Neural cell (in vitro differentiated cells): ENCODE data around the gene LCORL. TPM values are rescaled to one million over a fixed set of nuclear protein-coding genes. Genes with fewer than 3 reads are reported as not detected.

Experiments used
- H2AFZ ChIP-seq: fragments of 200-600, 300-800 bp; sonication (generic), shearing (Covaris generic); 2 replicates; pipeline ENCODE4 v1.6.0; 2014; ENCODE audit warnings: low read depth, mild to moderate bottlenecking, antibody characterized with exemption, low read length, moderate library complexity
- H3F3A ChIP-seq: fragments of 200-600 bp; shearing (Covaris generic); 2 replicates; pipeline ENCODE4 v1.6.1; 2016; ENCODE audit warnings: mild to moderate bottlenecking, moderate library complexity, mixed read lengths, antibody characterized with exemption, low read length; ENCODE audit not compliant: insufficient read depth, poor library complexity, severe bottlenecking
- H3K27ac ChIP-seq: fragments of 200-600, 300-800 bp; sonication (generic), shearing (Covaris generic); 2 replicates; pipeline ENCODE4 v1.5.1; 2014; ENCODE audit warnings: mild to moderate bottlenecking, low read length, moderate library complexity
- H3K27me3 ChIP-seq: fragments of 300-800, 200-600 bp; sonication (generic), shearing (Covaris generic); 2 replicates; pipeline ENCODE4 v1.6.0; 2014; ENCODE audit warnings: mild to moderate bottlenecking, low read depth, low read length, moderate library complexity; ENCODE audit not compliant: insufficient read depth
- H3K36me3 ChIP-seq: fragments of 300-800, 200-600 bp; sonication (generic), shearing (Covaris generic); 2 replicates; pipeline ENCODE4 v1.5.1; 2014; ENCODE audit warnings: mild to moderate bottlenecking, antibody characterized with exemption, low read length, moderate library complexity; ENCODE audit not compliant: insufficient read depth
- H3K4me2 ChIP-seq: fragments of 300-800, 200-600 bp; sonication (generic), shearing (Covaris generic); 2 replicates; pipeline ENCODE4 v1.6.0; 2014; ENCODE audit warnings: mild to moderate bottlenecking, low read length
- H3K4me3 ChIP-seq: fragments of 300-800, 200-600 bp; sonication (generic), shearing (Covaris generic); 2 replicates; pipeline ENCODE4 v1.5.1; 2014; ENCODE audit warnings: mild to moderate bottlenecking, low read length, moderate library complexity
- H3K79me2 ChIP-seq: fragments of 200-600 bp; shearing (Covaris generic); replicated peaks from 2 replicates; pipeline ENCODE4 v1.6.0; 2014; ENCODE audit warnings: mild to moderate bottlenecking, low read length, moderate library complexity; ENCODE audit not compliant: insufficient read depth
- H3K9ac ChIP-seq: fragments of 300-800, 200-600 bp; sonication (generic), shearing (Covaris generic); 2 replicates; pipeline ENCODE4 v1.6.1; 2016; ENCODE audit warnings: mild to moderate bottlenecking, low read length, mixed read lengths
- H3K9me2 ChIP-seq: fragments of 200-600 bp; shearing (Covaris generic); 2 replicates; pipeline ENCODE4 v1.6.1; 2016; ENCODE audit warnings: mild to moderate bottlenecking, low read length, mixed read lengths; ENCODE audit not compliant: insufficient read depth
- H3K9me3 ChIP-seq: fragments of 200-600, 300-800 bp; sonication (generic), shearing (Covaris generic); 2 replicates; pipeline ENCODE4 v1.6.1; 2016; ENCODE audit warnings: mild to moderate bottlenecking, mixed run types, low read length, moderate library complexity, mixed read lengths
- H4K20me1 ChIP-seq: fragments of 200-600 bp; shearing (Covaris generic); 2 replicates; pipeline ENCODE4 v1.6.1; 2016; ENCODE audit warnings: mild to moderate bottlenecking, mixed run types; ENCODE audit not compliant: insufficient read depth
- EP300 ChIP-seq: fragments of 450-650 bp; conservative IDR thresholded peaks from 2 replicates; pipeline ENCODE4 v1.6.1; 2014; ENCODE audit warnings: antibody characterized with exemption, mild to moderate bottlenecking, moderate library complexity; ENCODE audit not compliant: poor library complexity, severe bottlenecking
- EZH2 ChIP-seq: fragments of 200-600, 300-800 bp; shearing (Covaris generic), sonication (generic); IDR thresholded peaks from 2 replicates; pipeline ENCODE4 v1.6.1; 2014; ENCODE audit warnings: antibody characterized with exemption, low read length, borderline replicate concordance, mild to moderate bottlenecking; ENCODE audit not compliant: insufficient read depth, poor library complexity, severe bottlenecking
- MXI1 ChIP-seq: fragments of 450-650 bp; conservative IDR thresholded peaks from 2 replicates; pipeline ENCODE4 v1.6.1; 2014; ENCODE audit warnings: antibody characterized with exemption, mild to moderate bottlenecking; ENCODE audit not compliant: poor library complexity, severe bottlenecking
- POLR2AphosphoS5 ChIP-seq: IDR thresholded peaks from 2 replicates; pipeline ENCODE4 v1.6.1; 2012
- RAD21 ChIP-seq: fragments of 450-650 bp; conservative IDR thresholded peaks from 2 replicates; pipeline ENCODE4 v1.6.1; 2014; ENCODE audit warnings: antibody characterized with exemption, mild to moderate bottlenecking, moderate library complexity
- SMC3 ChIP-seq: fragments of 450-650 bp; conservative IDR thresholded peaks from 2 replicates; pipeline ENCODE4 v1.6.1; 2014; ENCODE audit warnings: antibody characterized with exemption, mild to moderate bottlenecking, moderate library complexity; ENCODE audit not compliant: poor library complexity
- TAF1 ChIP-seq: IDR thresholded peaks from 2 replicates; pipeline ENCODE4 v1.6.1; 2012; ENCODE audit warnings: low read depth
- polyA plus RNA-seq: library from polyadenylated mRNA; depleted of rRNA; stranded (reverse); fragments of >200 nt; gene quantifications from 2 replicates; pipeline ENCODE4 v1.2.3, GENCODE V29; 2014
- TF ChIP-seq, protein P1 (sequence below): IDR thresholded peaks from 2 replicates; pipeline ENCODE4 v1.6.1; 2012; ENCODE audit warnings: borderline replicate concordance
- TF ChIP-seq, protein P2 (sequence below): fragments of 450-650 bp; IDR thresholded peaks from 2 replicates; pipeline ENCODE4 v1.5.1; 2014; ENCODE audit warnings: antibody characterized with exemption, mild to moderate bottlenecking, moderate library complexity; ENCODE audit not compliant: poor library complexity, severe bottlenecking

The LCORL gene
- polyA plus RNA-seq, 1 donor from 2014 or later = 49.0 TPM

DNA sequence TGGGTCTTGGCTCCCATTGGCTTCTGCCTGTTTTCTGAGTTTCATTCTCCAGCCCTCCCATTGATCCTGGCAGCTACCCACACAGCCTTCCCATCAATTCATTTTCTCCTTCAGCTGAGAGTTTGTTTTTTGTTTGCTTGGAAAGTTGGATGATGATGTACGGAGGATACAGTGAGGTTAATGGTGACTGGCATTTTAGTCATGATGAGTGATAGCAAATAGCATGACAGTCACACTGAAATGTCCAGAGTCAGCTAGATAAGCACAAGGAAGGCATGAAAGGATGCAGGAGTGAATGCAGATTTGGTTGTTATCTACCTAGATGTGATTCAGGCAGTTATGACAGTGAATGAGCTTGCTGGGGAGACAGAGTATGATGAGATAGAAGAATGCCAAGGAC lies 30.6 kb upstream of the LCORL start:
- no peak overlapping the region for H3K27ac ChIP-seq
- TF ChIP-seq POLR2AphosphoS5 (no peak), MXI1 (no peak), RAD21 (no peak)

DNA sequence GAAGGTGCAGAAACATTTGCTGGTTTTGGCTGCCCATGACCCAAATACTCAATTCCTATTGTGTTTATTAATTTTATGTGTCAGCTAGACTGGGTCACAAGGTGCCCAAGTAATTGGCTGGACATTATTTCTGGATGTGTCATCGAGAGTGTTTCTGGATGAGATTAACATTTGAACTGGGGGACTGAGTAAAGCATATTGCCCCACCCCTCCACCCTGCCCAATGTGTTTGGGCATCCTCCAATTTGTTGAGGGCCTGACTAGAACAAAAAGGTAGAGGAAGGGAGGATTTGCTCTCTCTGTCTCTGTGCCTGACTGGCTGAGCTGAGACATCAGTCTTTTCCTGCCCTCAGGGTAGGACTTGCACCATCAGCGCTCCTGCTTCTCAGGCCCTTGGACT lies 29.7 kb upstream of the LCORL start:
- no peak overlapping the region for H3K27ac ChIP-seq
- H3K79me2 ChIP-seq = no peaks in the 10 kb centered on the region
- no peaks in the 10 kb centered on the region for H3K27me3 ChIP-seq
- H3K36me3 ChIP-seq = no peaks in the 10 kb centered on the region
- no peak overlapping the region for H3K9ac ChIP-seq
- no peaks in the 10 kb centered on the region for H4K20me1 ChIP-seq
- TF ChIP-seq, protein P1, sequence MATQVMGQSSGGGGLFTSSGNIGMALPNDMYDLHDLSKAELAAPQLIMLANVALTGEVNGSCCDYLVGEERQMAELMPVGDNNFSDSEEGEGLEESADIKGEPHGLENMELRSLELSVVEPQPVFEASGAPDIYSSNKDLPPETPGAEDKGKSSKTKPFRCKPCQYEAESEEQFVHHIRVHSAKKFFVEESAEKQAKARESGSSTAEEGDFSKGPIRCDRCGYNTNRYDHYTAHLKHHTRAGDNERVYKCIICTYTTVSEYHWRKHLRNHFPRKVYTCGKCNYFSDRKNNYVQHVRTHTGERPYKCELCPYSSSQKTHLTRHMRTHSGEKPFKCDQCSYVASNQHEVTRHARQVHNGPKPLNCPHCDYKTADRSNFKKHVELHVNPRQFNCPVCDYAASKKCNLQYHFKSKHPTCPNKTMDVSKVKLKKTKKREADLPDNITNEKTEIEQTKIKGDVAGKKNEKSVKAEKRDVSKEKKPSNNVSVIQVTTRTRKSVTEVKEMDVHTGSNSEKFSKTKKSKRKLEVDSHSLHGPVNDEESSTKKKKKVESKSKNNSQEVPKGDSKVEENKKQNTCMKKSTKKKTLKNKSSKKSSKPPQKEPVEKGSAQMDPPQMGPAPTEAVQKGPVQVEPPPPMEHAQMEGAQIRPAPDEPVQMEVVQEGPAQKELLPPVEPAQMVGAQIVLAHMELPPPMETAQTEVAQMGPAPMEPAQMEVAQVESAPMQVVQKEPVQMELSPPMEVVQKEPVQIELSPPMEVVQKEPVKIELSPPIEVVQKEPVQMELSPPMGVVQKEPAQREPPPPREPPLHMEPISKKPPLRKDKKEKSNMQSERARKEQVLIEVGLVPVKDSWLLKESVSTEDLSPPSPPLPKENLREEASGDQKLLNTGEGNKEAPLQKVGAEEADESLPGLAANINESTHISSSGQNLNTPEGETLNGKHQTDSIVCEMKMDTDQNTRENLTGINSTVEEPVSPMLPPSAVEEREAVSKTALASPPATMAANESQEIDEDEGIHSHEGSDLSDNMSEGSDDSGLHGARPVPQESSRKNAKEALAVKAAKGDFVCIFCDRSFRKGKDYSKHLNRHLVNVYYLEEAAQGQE = no peak
- no peak for TF ChIP-seq MXI1
- TF ChIP-seq RAD21 = no peak
- no peak for TF ChIP-seq SMC3
- TF ChIP-seq EP300 = no peak
- TF ChIP-seq, protein P2, sequence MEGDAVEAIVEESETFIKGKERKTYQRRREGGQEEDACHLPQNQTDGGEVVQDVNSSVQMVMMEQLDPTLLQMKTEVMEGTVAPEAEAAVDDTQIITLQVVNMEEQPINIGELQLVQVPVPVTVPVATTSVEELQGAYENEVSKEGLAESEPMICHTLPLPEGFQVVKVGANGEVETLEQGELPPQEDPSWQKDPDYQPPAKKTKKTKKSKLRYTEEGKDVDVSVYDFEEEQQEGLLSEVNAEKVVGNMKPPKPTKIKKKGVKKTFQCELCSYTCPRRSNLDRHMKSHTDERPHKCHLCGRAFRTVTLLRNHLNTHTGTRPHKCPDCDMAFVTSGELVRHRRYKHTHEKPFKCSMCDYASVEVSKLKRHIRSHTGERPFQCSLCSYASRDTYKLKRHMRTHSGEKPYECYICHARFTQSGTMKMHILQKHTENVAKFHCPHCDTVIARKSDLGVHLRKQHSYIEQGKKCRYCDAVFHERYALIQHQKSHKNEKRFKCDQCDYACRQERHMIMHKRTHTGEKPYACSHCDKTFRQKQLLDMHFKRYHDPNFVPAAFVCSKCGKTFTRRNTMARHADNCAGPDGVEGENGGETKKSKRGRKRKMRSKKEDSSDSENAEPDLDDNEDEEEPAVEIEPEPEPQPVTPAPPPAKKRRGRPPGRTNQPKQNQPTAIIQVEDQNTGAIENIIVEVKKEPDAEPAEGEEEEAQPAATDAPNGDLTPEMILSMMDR = no peak
- TF ChIP-seq POLR2AphosphoS5 = no peak
- TF ChIP-seq TAF1 = no peak
- TF ChIP-seq EZH2 = no peak
- H3K9me2 ChIP-seq = no peaks in the 10 kb centered on the region
- H3F3A ChIP-seq = no peaks in the 10 kb centered on the region
- H3K9me3 ChIP-seq = no peaks in the 10 kb centered on the region
- H3K4me2 ChIP-seq = no peak overlapping the region
- H2AFZ ChIP-seq = no peak overlapping the region
- H3K4me3 ChIP-seq = no peak overlapping the region

More for the DNA sequence above, 30.6 kb upstream of the LCORL start:
- H3F3A ChIP-seq = no peaks in the 10 kb centered on the region
- no peaks in the 10 kb centered on the region for H4K20me1 ChIP-seq
- no peaks in the 10 kb centered on the region for H3K9me2 ChIP-seq
- no peak overlapping the region for H3K4me3 ChIP-seq
- no peak overlapping the region for H3K4me2 ChIP-seq
- no peak overlapping the region for H2AFZ ChIP-seq
- no peaks in the 10 kb centered on the region for H3K79me2 ChIP-seq
- no peaks in the 10 kb centered on the region for H3K36me3 ChIP-seq
- no peak overlapping the region for H3K9ac ChIP-seq
- H3K9me3 ChIP-seq = no peaks in the 10 kb centered on the region
- H3K27me3 ChIP-seq = no peaks in the 10 kb centered on the region

DNA sequence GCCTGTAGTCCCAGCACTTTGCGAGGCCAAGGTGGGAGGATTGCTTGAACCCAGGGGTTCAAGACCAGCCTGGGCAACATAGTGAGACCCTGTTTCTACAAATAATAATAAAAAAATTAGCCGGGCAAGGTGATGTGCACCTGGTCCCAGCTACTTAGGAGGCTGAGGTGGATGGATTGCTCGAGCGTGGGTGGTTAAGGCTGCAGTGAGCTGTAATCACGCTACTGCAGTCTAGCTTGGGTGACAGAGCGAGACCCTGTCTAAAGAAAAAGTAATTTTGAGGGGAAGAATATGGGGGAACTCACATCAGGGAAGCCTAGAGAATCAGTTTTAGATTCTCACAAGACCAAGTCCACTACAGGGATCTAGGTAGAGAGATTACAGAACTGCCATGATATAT lies 28.9 kb upstream of the LCORL start:
- H3K27me3 ChIP-seq = no peaks in the 10 kb centered on the region
- H3K4me3 ChIP-seq = no peak overlapping the region
- no peak overlapping the region for H3K4me2 ChIP-seq
- no peaks in the 10 kb centered on the region for H3F3A ChIP-seq
- no peaks in the 10 kb centered on the region for H3K36me3 ChIP-seq
- TF ChIP-seq, protein P1 = no peak
- TF ChIP-seq TAF1 = no peak
- TF ChIP-seq RAD21 = no peak
- TF ChIP-seq MXI1 = no peak
- no peak for TF ChIP-seq EP300
- TF ChIP-seq SMC3 = no peak
- TF ChIP-seq POLR2AphosphoS5 = no peak
- TF ChIP-seq, protein P2 = no peak
- TF ChIP-seq EZH2 = no peak
- no peak overlapping the region for H2AFZ ChIP-seq
- H3K9me3 ChIP-seq = no peaks in the 10 kb centered on the region
- no peaks in the 10 kb centered on the region for H3K9me2 ChIP-seq
- no peak overlapping the region for H3K27ac ChIP-seq
- no peaks in the 10 kb centered on the region for H3K79me2 ChIP-seq
- no peak overlapping the region for H3K9ac ChIP-seq
- no peaks in the 10 kb centered on the region for H4K20me1 ChIP-seq
